Endodermal cell (in vitro differentiated cells): ENCODE data around the gene SDCCAG8. TPM values are rescaled to one million over a fixed set of nuclear protein-coding genes. Genes with fewer than 3 reads are reported as not detected.

Experiments used
- DNase-seq: peaks from one replicate; pipeline ENCODE4 v3.0.0-alpha.2; 2017
- H3K27ac ChIP-seq: 2 replicates; pipeline ENCODE4 v1.5.1; 2013; ENCODE audit warnings: mild to moderate bottlenecking, low read depth, low read length, moderate library complexity
- H3K27me3 ChIP-seq: 2 replicates; pipeline ENCODE4 v1.6.1; 2013; ENCODE audit warnings: mild to moderate bottlenecking, low read length, moderate library complexity; ENCODE audit not compliant: insufficient read depth, control insufficient read depth, poor library complexity, severe bottlenecking
- H3K36me3 ChIP-seq: 2 replicates; pipeline ENCODE4 v1.7.0; 2013; ENCODE audit warnings: mild to moderate bottlenecking, low read length, moderate library complexity; ENCODE audit not compliant: control insufficient read depth, insufficient read depth
- H3K4me1 ChIP-seq: one replicate; pipeline ENCODE4 v1.7.0; 2013; ENCODE audit warnings: low read length; ENCODE audit not compliant: control insufficient read depth, insufficient read depth
- H3K4me3 ChIP-seq: 2 replicates; pipeline ENCODE4 v1.5.1; 2013; ENCODE audit warnings: mild to moderate bottlenecking, low read length, moderate library complexity
- H3K9ac ChIP-seq: 2 replicates; pipeline ENCODE4 v1.6.1; 2013; ENCODE audit warnings: mild to moderate bottlenecking, low read length, moderate library complexity; ENCODE audit not compliant: poor library complexity, severe bottlenecking; ENCODE audit errors: extremely low read depth
- H3K9me3 ChIP-seq: 2 replicates; pipeline ENCODE4 v1.6.1; 2013; ENCODE audit warnings: mild to moderate bottlenecking, low read length, moderate library complexity; ENCODE audit not compliant: control insufficient read depth
- H3K27ac Mint-ChIP-seq: 2 replicates; pipeline ENCODE4 v1.8.0; 2020; ENCODE audit warnings: mixed read lengths
- H3K27me3 Mint-ChIP-seq: 2 replicates; pipeline ENCODE4 v1.8.0; 2021; ENCODE audit warnings: mild to moderate bottlenecking, mixed read lengths; ENCODE audit not compliant: insufficient read depth
- H3K36me3 Mint-ChIP-seq: 2 replicates; pipeline ENCODE4 v1.8.0; 2020; ENCODE audit warnings: low read depth, mixed read lengths
- H3K4me1 Mint-ChIP-seq: 2 replicates; pipeline ENCODE4 v1.8.0; 2020; ENCODE audit warnings: mixed read lengths
- H3K4me3 Mint-ChIP-seq: 2 replicates; pipeline ENCODE4 v1.8.0; 2020; ENCODE audit warnings: mild to moderate bottlenecking, moderate library complexity, mixed read lengths
- H3K9me3 Mint-ChIP-seq: 2 replicates; pipeline ENCODE4 v1.8.0; 2020; ENCODE audit warnings: mild to moderate bottlenecking, mixed read lengths
- WGBS, 2 experiments: methylation state at CpG; one replicate each; pipeline versions ENCODE4 v1.1.5 to v1.1.7; 2013; ENCODE audit warnings: missing lambda C conversion rate in 2 of 2, mixed read lengths in 1 of 2; ENCODE audit not compliant: insufficient coverage in 1 of 2, insufficient read length in 1 of 2; 5-methylcytosine and 5-hydroxymethylcytosine counted together
- total RNA-seq, 2 donors: library from RNA; stranded (reverse); fragmentation: NEBNext Ultra II Directional in 1 of 2; extraction: Animal tissue kit (Norgen Biotek cat#: 25700) in 1 of 2; gene quantifications; 2 replicates in 1 of 2; 3 replicates in 1 of 2; pipeline ENCODE4 v1.2.1, GENCODE V29; 2021
- TF ChIP-seq, protein P1 (sequence below): fragments of 200-600 bp; sonication (generic); conservative IDR thresholded peaks from 2 replicates; pipeline ENCODE4 v1.5.0; 2021; ENCODE audit warnings: antibody characterized with exemption, mild to moderate bottlenecking

Gene SDCCAG8
- total RNA-seq, 2 donors from 2014 or later: 19.8 to 27.5 TPM

DNA sequence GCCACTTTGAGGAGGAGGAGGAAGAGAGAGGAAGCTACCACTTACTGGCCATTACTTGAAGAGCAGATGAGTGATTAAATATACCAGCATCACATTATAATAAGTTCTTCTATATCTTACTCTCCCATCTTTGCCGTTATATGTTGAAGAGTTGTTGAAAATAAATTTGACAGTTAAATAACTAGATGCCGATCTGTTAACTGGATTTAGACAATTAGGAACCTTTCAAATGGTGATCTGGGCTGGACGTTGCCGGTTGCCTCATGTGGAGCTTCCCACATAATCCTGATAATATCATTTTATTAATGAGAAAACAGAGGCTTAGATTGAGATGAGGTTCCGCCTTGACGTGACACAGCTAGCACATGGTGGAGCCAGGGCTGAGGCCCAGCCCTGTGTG is 147.0 kb downstream of the SDCCAG8 start:
- TF ChIP-seq, protein P1, sequence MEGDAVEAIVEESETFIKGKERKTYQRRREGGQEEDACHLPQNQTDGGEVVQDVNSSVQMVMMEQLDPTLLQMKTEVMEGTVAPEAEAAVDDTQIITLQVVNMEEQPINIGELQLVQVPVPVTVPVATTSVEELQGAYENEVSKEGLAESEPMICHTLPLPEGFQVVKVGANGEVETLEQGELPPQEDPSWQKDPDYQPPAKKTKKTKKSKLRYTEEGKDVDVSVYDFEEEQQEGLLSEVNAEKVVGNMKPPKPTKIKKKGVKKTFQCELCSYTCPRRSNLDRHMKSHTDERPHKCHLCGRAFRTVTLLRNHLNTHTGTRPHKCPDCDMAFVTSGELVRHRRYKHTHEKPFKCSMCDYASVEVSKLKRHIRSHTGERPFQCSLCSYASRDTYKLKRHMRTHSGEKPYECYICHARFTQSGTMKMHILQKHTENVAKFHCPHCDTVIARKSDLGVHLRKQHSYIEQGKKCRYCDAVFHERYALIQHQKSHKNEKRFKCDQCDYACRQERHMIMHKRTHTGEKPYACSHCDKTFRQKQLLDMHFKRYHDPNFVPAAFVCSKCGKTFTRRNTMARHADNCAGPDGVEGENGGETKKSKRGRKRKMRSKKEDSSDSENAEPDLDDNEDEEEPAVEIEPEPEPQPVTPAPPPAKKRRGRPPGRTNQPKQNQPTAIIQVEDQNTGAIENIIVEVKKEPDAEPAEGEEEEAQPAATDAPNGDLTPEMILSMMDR: no peak
- H3K4me1 Mint-ChIP-seq: no peaks in the 10 kb centered on the region
- Histone ChIP-seq H3K9me3 (no peaks in the 10 kb centered on the region), H3K36me3 (no peaks in the 10 kb centered on the region), H3K27ac (no peak overlapping the region), H3K9ac (no peak overlapping the region), H3K27me3 (no peaks in the 10 kb centered on the region), H3K4me1 (no peaks in the 10 kb centered on the region), H3K4me3 (no peak overlapping the region)
- WGBS, 2 experiments: 90 to 100% methylated on average over 2 to 6 of the region's 6 CpGs
- no peak overlapping the region for H3K27ac Mint-ChIP-seq
- no peak for DNase-seq
- H3K4me3 Mint-ChIP-seq: no peak overlapping the region
- H3K27me3 Mint-ChIP-seq: no peaks in the 10 kb centered on the region
- no peaks in the 10 kb centered on the region for H3K36me3 Mint-ChIP-seq
- no peaks in the 10 kb centered on the region for H3K9me3 Mint-ChIP-seq

DNA sequence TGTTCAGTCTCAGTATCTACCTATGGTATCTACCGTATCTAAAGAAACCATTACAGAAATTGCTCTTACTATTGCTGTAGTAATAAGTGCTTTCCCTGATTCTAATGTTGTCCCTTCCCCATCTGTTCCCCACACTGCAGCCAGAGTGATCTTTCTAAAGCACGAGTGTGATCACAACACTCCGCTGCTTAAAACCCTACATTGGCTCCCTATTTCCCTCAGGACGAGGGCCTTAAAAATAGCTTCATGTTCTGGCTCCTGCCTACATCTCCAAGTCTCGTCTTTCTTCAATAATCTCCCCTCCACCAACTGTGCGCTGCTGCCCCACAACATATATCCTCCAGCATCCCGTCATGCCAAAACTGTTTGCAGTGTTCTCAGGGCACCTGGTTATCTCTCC is 150.6 kb downstream of the SDCCAG8 start:
- Histone ChIP-seq H3K9ac (no peak overlapping the region), H3K9me3 (no peaks in the 10 kb centered on the region), H3K27ac (no peak overlapping the region), H3K27me3 (no peaks in the 10 kb centered on the region), H3K36me3 (no peaks in the 10 kb centered on the region), H3K4me3 (no peak overlapping the region), H3K4me1 (peaks cover 2% of the 10 kb centered on the region)
- no peak overlapping the region for H3K27ac Mint-ChIP-seq
- H3K36me3 Mint-ChIP-seq: no peaks in the 10 kb centered on the region
- no peaks in the 10 kb centered on the region for H3K27me3 Mint-ChIP-seq
- no peak overlapping the region for H3K4me3 Mint-ChIP-seq
- TF ChIP-seq, protein P1: no peak
- H3K4me1 Mint-ChIP-seq: peaks cover 4% of the 10 kb centered on the region
- 90 to 97% methylated on average over 6 to 7 of the region's 7 CpGs for WGBS, 2 experiments
- H3K9me3 Mint-ChIP-seq: no peaks in the 10 kb centered on the region
- no peak for DNase-seq

DNA sequence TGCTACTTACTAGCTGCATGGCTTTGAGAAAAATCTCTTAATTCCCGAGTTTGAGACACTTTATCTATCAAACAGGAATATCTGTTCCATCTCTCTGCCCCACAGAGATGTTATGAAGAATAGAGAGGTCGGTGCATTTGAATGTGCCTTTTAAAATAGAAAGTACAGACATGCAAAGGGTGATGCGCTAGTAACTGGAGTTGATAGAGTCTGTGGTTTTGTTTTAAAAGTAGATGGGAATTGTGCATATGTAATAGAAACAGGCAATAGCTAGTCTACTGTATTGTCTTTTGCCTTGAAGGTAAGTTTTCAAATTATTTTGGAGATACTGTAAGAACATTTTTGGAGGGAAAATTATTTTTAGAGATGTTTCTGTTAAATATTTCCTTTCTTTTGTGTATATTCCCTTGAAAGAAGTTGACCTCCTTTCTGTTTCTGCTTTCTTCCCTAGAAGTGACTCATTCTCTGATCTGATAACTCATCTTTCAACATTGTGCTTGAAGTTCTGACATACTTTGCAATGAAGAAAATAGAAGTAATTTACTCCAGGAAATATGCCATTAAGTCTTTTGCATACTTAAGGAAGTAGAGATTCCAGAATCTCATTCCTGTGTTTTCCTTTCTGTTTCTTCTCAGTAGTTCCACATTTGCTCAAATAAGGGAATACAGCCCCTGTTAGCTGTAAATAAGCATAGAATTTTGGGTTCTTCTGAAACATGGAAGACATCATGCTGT is 151.6 kb downstream of the SDCCAG8 start:
- H3K27ac Mint-ChIP-seq: no peak overlapping the region

More for the DNA sequence above, 151.6 kb downstream of the SDCCAG8 start:
- Histone ChIP-seq H3K4me3 (no peak overlapping the region), H3K27ac (no peak overlapping the region), H3K9ac (no peak overlapping the region), H3K4me1 (peaks cover 2% of the 10 kb centered on the region), H3K9me3 (no peaks in the 10 kb centered on the region), H3K36me3 (no peaks in the 10 kb centered on the region), H3K27me3 (no peaks in the 10 kb centered on the region)
- no peaks in the 10 kb centered on the region for H3K27me3 Mint-ChIP-seq
- WGBS, 2 experiments: 70 to 83% methylated on average over 2 to 3 of the region's 3 CpGs
- DNase-seq: no peak
- H3K9me3 Mint-ChIP-seq: no peaks in the 10 kb centered on the region
- TF ChIP-seq, protein P1: no peak
- peaks cover 4% of the 10 kb centered on the region for H3K4me1 Mint-ChIP-seq
- H3K4me3 Mint-ChIP-seq: no peak overlapping the region
- H3K36me3 Mint-ChIP-seq: no peaks in the 10 kb centered on the region
